NOMO-1 (cell line): ENCODE data around the gene ADPRHL1.
"Not testable (repeated sequence)": the region's sequence is repeated elsewhere in the genome, so short reads cannot be mapped to it uniquely, and the experiment has no call there.

Experiments
- DNase-seq, 2 experiments: peaks; one replicate each; lab custom pipeline; 2025; ENCODE audit not compliant: unreplicated experiment in 2 of 2; lab: John Stamatoyannopoulos, UW

Gene ADPRHL1

GRCh38 chr13:113435907-113436306 is 17.4 kb downstream of the ADPRHL1 start:
- not testable (repeated sequence) for DNase-seq

DNA sequence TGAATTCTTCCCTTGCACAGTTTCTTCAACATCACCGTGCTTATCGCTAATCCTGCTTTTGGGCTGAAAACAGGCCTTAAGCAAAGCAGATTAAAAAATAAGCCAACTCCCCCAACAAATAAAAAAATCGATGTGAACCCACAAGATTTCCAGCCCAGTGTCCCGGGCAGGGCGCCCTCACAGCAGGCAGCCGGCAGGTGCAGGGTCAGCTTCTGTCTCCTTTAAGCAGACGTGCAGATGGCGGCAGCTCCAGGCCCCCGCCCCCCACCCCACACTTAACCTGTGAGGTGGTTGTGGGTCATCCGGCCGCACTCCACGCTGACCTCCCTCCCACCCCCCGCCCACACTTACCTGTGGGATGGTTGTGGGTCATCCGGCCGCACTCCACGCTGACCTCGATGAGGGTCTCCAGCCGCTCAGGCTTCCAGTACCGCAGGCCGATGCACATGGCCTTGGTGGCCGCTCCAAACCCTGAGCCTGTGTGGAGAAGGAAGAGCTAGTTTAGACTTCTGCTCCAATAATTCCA is 19.8 kb downstream of the ADPRHL1 start:
- DNase-seq = no peak

- DNase-seq = no peak
Measured at GRCh38 chr13:113432506-113433270, 20.6 kb downstream of the ADPRHL1 start.

GRCh38 chr13:113431171-113431570 is 22.1 kb downstream of the ADPRHL1 start:
- no peak for DNase-seq

DNA sequence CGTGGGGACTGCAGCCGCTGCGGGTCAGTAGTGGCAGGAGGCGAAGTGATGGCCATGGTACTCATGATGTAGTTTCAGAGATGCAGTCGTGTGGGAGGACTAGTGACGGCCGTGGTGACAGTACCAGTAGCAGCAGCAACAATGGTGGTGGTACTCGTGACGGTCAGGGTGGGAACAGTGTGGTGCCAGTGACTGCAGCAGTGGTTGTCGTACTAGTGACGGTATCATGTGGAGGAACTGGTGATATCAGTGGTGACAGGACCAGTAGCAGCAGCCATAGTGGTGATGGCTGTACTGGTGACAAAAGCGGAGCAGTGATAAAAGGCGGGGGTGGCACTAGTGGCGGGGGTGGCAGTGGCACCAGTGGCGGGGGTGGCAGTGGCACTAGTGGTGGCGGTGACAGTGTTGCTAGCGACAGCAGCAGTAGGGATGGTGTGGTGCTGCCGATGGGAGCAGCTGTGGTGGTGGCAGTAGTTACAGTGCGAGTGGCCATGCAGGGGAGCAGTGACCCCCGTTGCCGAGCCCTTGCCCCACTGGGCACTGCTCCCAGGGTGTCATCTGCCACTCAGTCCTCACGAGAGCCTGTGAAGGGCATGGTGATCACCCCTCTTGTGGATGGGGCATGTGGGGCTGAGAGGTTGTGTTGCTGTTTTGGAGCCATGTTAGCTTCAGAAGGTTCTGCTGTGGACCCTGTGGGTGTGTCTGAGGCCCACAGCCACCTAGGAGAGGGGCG is 22.7 kb downstream of the ADPRHL1 start:
- DNase-seq = no peak

- DNase-seq = no peak
Measured at GRCh38 chr13:113429608-113429985, 23.7 kb downstream of the ADPRHL1 start.

- DNase-seq = no peak
Measured at GRCh38 chr13:113428871-113429607, 24.2 kb downstream of the ADPRHL1 start.

DNA sequence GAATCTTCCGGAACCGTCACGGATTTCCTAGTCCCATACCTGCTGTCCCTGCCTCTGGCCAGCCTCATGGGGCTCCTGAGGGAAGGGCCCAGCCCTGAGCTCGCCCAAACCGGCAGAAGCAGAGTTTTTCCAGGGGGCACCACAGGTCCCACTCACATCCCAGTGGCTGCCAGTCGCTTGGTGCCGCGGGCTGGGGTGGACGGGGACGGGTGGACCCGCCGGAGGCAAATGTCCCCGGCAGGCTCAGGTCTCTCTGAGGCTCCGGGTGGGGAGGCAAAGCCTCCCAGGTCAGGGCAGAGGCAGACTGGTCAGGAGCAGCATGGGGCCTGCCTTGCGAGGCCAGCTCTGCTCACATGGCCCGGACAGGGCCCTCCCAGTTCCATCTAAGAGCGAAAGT is 24.8 kb downstream of the ADPRHL1 start:
- no peak for DNase-seq

DNA sequence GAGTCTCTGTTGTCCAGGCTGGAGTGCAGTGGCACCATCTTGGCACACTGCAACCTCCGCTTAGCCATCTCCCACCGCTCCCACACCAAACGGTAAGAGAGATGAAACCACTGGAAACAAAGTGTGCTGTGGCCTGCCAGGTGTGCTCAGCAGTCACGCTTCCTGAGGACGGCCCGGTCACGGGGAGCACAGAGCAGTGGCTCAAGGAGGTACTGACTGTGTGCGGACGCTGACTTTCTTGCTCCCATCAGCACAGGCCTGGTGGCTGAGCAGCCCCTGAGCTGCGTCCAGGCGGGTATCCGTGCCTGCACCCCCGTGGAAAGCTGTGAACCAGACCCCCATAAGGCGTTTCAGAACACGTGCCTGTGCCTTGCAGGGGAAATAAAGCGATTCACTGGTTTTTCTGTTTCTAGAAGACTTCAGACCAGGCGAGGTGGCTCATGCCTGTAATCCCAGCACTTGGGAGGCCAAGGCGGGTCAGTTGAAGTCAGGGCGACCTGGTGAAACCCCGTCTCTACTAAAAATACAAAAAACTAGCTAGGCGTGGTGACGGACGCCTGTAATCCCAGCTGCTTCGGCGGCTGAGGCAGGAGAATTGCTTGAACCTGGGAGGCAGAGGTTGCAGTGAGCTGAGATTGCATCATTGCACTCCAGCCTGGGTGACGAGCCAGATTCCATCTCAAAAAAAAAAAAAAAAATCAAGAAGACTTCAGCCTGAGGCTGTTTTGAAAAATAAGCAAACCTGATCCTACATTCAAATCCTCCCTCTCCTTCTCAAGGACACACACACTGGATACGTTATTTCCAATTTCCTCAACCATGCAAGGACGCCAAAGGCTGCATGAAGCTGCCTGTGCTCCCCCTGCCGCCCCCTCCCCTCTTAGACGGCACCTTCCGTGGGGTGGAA is 25.5 kb downstream of the ADPRHL1 start:
- no peak for DNase-seq

DNA sequence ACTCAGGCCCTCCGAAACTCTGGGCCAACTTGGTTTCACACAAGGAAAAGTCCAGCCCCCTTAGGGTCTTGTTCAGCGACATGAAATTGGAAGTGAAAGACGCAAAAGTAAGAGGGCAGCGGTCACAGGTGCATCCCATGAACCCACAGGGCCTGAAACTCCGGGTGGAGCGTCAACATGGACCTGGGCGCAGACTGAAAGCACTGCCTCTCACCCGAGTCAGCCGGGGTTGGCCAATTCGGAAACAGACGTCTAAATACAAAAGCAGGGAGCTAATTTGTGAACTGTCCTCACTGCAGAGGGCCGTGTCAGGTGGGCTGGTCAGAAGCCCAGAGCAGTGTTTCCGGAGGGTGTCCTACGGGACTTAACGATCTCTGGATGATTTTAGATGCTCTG is 26.7 kb downstream of the ADPRHL1 start:
- no peak for DNase-seq

DNA sequence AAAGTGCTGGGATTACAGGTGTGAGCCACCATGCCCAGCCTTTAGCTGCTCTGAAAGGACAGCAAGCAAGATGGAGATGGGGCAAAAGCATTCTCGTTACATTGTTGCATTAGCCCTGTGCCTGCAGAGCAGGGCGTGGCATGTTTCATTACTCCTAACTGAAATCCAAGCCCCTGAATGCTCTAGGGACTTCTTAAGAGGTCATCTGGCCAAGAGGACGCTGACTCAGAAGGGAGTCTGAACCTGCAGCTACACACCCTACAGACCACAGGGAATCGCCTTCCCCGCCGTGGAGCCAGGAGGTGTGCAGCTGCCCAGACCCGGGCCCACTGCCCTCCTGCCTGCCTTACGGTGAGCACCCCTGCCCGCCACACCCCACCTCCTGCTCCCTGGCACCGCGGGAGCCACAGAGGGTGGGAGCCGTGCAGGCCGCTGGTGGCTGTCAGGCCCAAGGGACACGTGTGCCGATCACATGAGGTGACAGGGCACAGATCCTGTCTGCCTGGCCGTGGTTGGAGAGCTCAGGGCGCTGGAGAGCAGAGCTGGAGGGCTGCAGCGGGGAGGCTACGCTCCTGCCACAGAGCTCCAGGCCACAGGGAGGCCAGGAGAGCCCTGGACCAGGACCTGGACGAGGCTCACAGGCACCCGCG is 27.2 kb downstream of the ADPRHL1 start:
- no peak for DNase-seq

GRCh38 chr13:113423520-113424163 is 29.6 kb downstream of the ADPRHL1 start:
- no peak for DNase-seq

DNA sequence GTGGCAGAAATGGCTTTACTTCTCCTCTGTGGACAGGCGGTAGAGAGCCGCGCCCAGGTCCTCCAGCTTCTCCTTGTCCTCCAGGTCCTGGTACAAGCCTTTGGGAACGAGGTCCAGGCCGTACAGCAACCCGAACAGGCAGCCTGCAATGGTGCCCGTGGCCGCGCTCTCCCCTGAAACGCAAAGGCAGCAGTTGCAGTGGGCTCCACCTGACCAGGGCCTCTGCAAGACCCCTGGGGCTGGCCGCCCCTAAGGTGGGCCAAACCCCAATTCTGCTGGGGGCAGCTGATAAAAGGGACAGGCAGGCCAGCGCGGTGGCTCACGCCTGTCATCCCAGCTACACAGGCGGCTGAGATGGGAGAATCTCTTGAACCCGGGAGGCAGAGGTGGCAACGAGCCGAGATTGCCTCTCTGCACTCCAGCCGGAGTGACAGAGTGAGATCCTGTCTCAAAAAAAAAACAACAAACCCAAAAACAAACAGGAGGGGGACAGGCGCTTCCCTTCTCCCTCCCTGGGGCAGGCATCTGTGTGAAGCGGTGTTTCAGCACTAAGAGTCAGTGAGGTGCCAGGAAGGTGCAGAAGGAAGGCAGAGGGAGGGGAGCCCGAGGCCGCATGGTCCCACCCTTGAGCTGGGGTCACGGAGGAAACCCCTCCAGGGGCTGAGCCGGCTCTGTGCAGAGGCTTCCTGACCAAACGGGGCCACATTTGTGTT is 30.3 kb downstream of the ADPRHL1 start:
- DNase-seq = no peak

DNA sequence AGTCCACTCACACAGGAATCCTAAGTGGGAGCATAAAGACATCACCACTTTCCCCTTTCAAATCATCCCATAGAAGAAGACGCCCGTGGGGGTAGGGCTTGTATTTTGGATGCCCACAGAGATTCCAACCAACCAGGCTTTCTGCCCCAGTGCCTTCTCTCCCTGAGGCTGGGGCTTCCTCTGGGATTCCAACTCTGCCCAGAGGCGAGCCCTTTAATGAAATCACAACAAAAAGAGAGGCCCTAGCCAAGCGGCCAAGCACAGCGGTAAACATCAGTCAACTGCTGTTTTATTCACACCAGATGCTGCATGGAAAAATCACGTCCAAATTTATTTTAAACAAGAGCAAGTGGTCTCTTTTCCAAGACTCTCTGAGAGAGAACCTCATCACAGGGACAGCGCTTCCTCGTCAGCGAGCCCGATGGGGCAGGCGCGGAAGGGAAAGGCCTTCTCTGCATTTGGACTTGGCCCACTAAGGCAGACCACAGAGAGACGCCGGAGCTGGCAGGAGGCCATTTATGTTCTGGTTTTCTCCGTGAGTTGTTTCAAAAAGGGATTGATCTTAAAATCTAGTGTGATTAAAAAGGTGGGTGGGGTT is 31.5 kb downstream of the ADPRHL1 start:
- no peak for DNase-seq

GRCh38 chr13:113420833-113421600 is 32.3 kb downstream of the ADPRHL1 start:
- no peak for DNase-seq

- DNase-seq = no peak
Measured at GRCh38 chr13:113420232-113420631, 33.1 kb downstream of the ADPRHL1 start.

DNA sequence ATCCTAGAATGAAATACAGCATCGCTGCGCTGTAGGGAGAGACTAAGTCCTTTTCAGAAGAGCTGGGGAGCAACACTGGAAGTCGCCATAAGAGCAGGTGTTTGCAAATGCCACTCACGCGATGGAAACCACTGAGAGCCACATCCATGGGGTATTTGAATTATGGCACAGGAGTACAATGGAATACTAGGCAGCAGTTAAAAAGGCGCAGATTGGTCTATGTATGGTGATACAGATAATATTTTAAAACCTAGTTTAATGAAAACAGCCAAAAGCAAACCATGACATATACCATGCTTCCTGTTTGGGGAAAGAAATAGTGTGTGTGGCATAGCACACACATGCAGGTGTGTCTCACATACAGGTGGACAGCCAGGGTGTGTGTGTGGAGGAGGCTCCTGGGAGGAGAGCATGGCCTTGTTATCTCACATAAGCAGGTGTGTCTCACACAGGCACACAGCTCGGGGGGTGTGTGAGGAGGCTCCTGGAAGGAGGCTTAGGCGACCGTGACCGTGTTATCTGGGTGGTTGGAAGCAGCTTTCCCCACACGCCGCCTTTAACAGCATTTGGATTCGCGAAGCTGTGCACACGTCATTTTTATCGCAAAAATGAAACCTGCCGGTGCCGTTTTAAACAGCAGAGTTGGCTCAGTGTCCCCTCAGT is 33.6 kb downstream of the ADPRHL1 start:
- DNase-seq = no peak
